GM23338 (cell line): ENCODE results near the gene SMG7.

Experiments used
- CREB1 ChIP-seq: fragments of 250-450 bp; sonication (Bioruptor Pico); IDR thresholded peaks from 2 replicates; pipeline ENCODE4 v1.5.0; 2020; ENCODE audit warnings: low read depth, mild to moderate bottlenecking, moderate library complexity
- EZH2 ChIP-seq: fragments of 200-600 bp; sonication (generic); IDR thresholded peaks from one replicate; pipeline ENCODE4 v1.8.0; 2017; ENCODE audit warnings: antibody characterized with exemption, mild to moderate bottlenecking, low read depth; ENCODE audit not compliant: unreplicated experiment
- EZH2phosphoT487 ChIP-seq: fragments of 200-600 bp; sonication (generic); IDR thresholded peaks from one replicate; pipeline ENCODE4 v1.8.1; 2018; ENCODE audit warnings: antibody characterized with exemption; ENCODE audit not compliant: unreplicated experiment
- JUNB ChIP-seq: IDR thresholded peaks from one replicate; pipeline ENCODE4 v1.6.1; 2016; ENCODE audit warnings: antibody characterized with exemption; ENCODE audit not compliant: unreplicated experiment
- POLR2AphosphoS5 ChIP-seq: IDR thresholded peaks from 2 replicates; pipeline ENCODE4 v1.6.1; 2016; ENCODE audit warnings: antibody characterized with exemption, low read depth
- ZNF114 ChIP-seq: fragments of 250-450 bp; sonication (Bioruptor Pico); IDR thresholded peaks from 2 replicates; pipeline ENCODE4 v1.5.0; 2020; ENCODE audit warnings: mild to moderate bottlenecking, moderate library complexity
- ZNF331 ChIP-seq: fragments of 250-450 bp; sonication (Bioruptor Pico); IDR thresholded peaks from 2 replicates; pipeline ENCODE4 v1.5.0; 2020; ENCODE audit warnings: low read depth, mild to moderate bottlenecking, moderate library complexity
- TF ChIP-seq, protein P1 (sequence below), 2 experiments: fragments of 200-600 bp in 1 of 2; sonication (generic) in 1 of 2; conservative IDR thresholded peaks; 2 replicates each; pipeline versions ENCODE4 v1.5.1 to v1.6.1; 2016 to 2017; ENCODE audit warnings: antibody characterized with exemption in 2 of 2, low read depth in 2 of 2, mild to moderate bottlenecking in 2 of 2, moderate library complexity in 1 of 2
- TF ChIP-seq, protein P2 (sequence below): IDR thresholded peaks from one replicate; pipeline ENCODE4 v1.6.1; 2018; ENCODE audit warnings: antibody characterized with exemption; ENCODE audit not compliant: unreplicated experiment
- TF ChIP-seq, protein P3 (sequence below): IDR thresholded peaks from 2 replicates; pipeline ENCODE4 v1.6.1; 2016; ENCODE audit warnings: antibody characterized with exemption

DNA sequence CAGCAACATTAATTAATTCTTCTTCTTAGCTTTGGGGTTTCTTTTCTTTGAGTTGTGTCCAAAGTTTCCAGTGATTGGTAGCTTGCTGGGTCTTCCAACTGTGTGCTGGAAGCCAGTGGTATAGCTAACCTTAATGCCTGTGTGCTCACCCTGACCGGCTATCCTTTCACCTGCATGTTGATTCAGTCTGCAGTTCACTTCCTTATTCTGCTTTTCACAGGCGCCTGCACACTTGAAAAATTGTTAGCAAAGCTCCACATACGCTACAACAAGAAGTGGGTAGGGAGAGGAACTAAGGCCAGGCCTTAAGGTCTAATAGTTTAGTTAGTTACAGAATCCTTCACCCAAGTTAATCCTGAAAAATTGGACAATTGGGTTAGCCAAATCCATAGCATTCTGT is 82.3 kb downstream of the SMG7 start:
- TF ChIP-seq, protein P1, sequence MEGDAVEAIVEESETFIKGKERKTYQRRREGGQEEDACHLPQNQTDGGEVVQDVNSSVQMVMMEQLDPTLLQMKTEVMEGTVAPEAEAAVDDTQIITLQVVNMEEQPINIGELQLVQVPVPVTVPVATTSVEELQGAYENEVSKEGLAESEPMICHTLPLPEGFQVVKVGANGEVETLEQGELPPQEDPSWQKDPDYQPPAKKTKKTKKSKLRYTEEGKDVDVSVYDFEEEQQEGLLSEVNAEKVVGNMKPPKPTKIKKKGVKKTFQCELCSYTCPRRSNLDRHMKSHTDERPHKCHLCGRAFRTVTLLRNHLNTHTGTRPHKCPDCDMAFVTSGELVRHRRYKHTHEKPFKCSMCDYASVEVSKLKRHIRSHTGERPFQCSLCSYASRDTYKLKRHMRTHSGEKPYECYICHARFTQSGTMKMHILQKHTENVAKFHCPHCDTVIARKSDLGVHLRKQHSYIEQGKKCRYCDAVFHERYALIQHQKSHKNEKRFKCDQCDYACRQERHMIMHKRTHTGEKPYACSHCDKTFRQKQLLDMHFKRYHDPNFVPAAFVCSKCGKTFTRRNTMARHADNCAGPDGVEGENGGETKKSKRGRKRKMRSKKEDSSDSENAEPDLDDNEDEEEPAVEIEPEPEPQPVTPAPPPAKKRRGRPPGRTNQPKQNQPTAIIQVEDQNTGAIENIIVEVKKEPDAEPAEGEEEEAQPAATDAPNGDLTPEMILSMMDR (conservative IDR thresholded peaks at IDR 0.05; ENCODE audit: low read depth in 2 of 2) = no peak
- no peak for TF ChIP-seq POLR2AphosphoS5
- TF ChIP-seq, protein P2, sequence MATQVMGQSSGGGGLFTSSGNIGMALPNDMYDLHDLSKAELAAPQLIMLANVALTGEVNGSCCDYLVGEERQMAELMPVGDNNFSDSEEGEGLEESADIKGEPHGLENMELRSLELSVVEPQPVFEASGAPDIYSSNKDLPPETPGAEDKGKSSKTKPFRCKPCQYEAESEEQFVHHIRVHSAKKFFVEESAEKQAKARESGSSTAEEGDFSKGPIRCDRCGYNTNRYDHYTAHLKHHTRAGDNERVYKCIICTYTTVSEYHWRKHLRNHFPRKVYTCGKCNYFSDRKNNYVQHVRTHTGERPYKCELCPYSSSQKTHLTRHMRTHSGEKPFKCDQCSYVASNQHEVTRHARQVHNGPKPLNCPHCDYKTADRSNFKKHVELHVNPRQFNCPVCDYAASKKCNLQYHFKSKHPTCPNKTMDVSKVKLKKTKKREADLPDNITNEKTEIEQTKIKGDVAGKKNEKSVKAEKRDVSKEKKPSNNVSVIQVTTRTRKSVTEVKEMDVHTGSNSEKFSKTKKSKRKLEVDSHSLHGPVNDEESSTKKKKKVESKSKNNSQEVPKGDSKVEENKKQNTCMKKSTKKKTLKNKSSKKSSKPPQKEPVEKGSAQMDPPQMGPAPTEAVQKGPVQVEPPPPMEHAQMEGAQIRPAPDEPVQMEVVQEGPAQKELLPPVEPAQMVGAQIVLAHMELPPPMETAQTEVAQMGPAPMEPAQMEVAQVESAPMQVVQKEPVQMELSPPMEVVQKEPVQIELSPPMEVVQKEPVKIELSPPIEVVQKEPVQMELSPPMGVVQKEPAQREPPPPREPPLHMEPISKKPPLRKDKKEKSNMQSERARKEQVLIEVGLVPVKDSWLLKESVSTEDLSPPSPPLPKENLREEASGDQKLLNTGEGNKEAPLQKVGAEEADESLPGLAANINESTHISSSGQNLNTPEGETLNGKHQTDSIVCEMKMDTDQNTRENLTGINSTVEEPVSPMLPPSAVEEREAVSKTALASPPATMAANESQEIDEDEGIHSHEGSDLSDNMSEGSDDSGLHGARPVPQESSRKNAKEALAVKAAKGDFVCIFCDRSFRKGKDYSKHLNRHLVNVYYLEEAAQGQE = no peak
- TF ChIP-seq EZH2 = no peak
- TF ChIP-seq CREB1 (CRISPR knock-in tag) = no peak
- no peak for TF ChIP-seq ZNF331 (CRISPR knock-in tag)
- no peak for TF ChIP-seq EZH2phosphoT487
- no peak for TF ChIP-seq JUNB
- TF ChIP-seq, protein P3, sequence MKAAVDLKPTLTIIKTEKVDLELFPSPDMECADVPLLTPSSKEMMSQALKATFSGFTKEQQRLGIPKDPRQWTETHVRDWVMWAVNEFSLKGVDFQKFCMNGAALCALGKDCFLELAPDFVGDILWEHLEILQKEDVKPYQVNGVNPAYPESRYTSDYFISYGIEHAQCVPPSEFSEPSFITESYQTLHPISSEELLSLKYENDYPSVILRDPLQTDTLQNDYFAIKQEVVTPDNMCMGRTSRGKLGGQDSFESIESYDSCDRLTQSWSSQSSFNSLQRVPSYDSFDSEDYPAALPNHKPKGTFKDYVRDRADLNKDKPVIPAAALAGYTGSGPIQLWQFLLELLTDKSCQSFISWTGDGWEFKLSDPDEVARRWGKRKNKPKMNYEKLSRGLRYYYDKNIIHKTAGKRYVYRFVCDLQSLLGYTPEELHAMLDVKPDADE = no peak
- TF ChIP-seq ZNF114 (CRISPR knock-in tag) = no peak
